ENCODE results near the gene POU2F1. TPM values are rescaled to one million over a fixed set of nuclear protein-coding genes. Genes with fewer than 3 reads are reported as not detected.

POU2F1 gene
- total RNA-seq, 1 experiment from 2014 or later = 28.5 TPM

- Histone ChIP-seq H3F3A (ENCODE audit: insufficient read depth, low read depth) (peaks cover 9% of the 10 kb centered on the region), H3K27ac (no peak overlapping the region), H3K79me2 (ENCODE audit: low read depth) (no peaks in the 10 kb centered on the region), H4K20me1 (ENCODE audit: insufficient read depth) (no peaks in the 10 kb centered on the region), H2AFZ (no peak overlapping the region), H3K4me3 (no peak overlapping the region), H3K9me2 (ENCODE audit: insufficient read depth) (no peaks in the 10 kb centered on the region), H3K4me1 (replicated peaks; ENCODE audit: insufficient read depth) (peaks cover 14% of the 10 kb centered on the region), H3K36me3 (ENCODE audit: low read depth) (no peaks in the 10 kb centered on the region), H3K27me3 (ENCODE audit: insufficient read depth, low read depth) (no peaks in the 10 kb centered on the region), H3K4me2 (no peak overlapping the region), H3K9me3 (ENCODE audit: insufficient read depth, low read depth) (0 out of 2 replicates have a peak, but pooled peaks cover 3% of the 10 kb centered on the region)
- BruUV-seq (replicated peaks) = no TSS peak
- intact Hi-C loops (cut with micrococcal nuclease; ENCODE audit: unreplicated experiment) = no loop called here
- ChIA-PET POLR2A (ENCODE audit: unreplicated experiment) (no interaction called here), CTCF (no interaction called here)
- DNase-seq = no peak
- TF ChIP-seq EZH2 (IDR thresholded peaks at IDR 0.05; ENCODE audit: low read depth) (no peak), CTCF (conservative IDR thresholded peaks at IDR 0.05) (no peak)
Measured at GRCh38 chr1:167197236-167197635, 23.4 kb upstream of the POU2F1 start.

DNA sequence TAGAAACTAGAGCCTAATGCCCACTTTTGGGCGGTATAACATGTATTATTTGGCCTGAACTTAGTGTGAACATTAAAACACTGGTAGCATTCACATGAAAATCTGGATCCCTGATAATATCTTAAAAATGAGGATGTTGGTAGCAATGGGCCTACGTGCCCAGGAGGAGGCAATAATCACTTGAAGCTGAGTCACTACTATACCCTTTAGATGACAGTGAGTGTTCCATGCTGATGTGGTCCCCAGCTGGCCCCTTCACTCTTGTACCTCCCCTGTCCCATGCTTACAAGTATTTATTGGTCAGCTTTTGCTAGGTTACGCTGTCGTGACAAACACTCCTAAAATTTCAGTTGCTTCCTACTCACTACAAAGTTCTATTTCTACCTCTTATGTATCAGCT is 23.0 kb upstream of the POU2F1 start:
- POLR2A ChIA-PET (ENCODE audit: unreplicated experiment) = no interaction called here
- Histone ChIP-seq H2AFZ (no peak overlapping the region), H3K79me2 (ENCODE audit: low read depth) (no peaks in the 10 kb centered on the region), H3F3A (ENCODE audit: insufficient read depth, low read depth) (peaks cover 9% of the 10 kb centered on the region), H3K4me2 (no peak overlapping the region), H4K20me1 (ENCODE audit: insufficient read depth) (no peaks in the 10 kb centered on the region), H3K27ac (no peak overlapping the region), H3K36me3 (ENCODE audit: low read depth) (no peaks in the 10 kb centered on the region), H3K9me2 (ENCODE audit: insufficient read depth) (no peaks in the 10 kb centered on the region), H3K4me1 (replicated peaks; ENCODE audit: insufficient read depth) (peaks cover 14% of the 10 kb centered on the region), H3K4me3 (no peak overlapping the region), H3K9me3 (ENCODE audit: insufficient read depth, low read depth) (0 out of 2 replicates have a peak, but pooled peaks cover 3% of the 10 kb centered on the region), H3K27me3 (ENCODE audit: insufficient read depth, low read depth) (no peaks in the 10 kb centered on the region)
- CTCF ChIA-PET = no interaction called here
- no TSS peak for BruUV-seq (replicated peaks)
- intact Hi-C loops (cut with micrococcal nuclease; ENCODE audit: unreplicated experiment) = no loop called here
- DNase-seq = no peak
- TF ChIP-seq EZH2 (IDR thresholded peaks at IDR 0.05; ENCODE audit: low read depth) = no peak
- TF ChIP-seq CTCF (conservative IDR thresholded peaks at IDR 0.05) = no peak

DNA sequence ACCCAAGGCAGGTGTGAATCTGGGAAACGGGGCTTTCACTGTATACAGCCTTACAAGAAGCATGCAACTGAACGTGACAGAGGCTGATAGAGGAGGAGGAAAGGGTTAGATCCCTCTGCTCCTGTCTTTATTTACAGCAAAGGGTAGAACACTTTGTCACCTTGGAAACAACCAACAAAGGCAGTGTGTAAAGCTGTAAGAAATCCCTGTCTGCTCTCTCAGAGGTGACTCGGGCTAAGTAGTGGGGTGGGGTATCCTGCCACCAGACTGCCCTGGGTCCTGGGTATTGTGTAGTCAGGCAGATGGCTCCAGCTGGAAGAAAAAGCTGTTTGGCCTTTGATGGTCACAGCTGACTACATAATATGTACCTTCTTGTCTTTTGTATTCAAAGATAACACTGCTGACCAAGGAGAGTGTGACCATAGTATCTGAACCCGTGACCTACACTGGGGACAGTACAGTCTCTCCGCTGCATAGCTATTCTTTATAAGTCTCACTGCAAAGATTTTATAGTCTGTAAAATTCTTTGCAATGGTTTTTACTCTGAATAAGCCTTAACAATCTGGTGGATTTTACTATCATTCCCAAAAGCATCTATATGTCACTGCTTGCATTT is 22.1 kb upstream of the POU2F1 start:
- Histone ChIP-seq H3F3A (ENCODE audit: insufficient read depth, low read depth) (peaks cover 9% of the 10 kb centered on the region), H3K4me2 (no peak overlapping the region), H4K20me1 (ENCODE audit: insufficient read depth) (no peaks in the 10 kb centered on the region), H3K27me3 (ENCODE audit: insufficient read depth, low read depth) (no peaks in the 10 kb centered on the region), H3K9me2 (ENCODE audit: insufficient read depth) (no peaks in the 10 kb centered on the region), H3K36me3 (ENCODE audit: low read depth) (no peaks in the 10 kb centered on the region), H3K27ac (no peak overlapping the region), H3K9me3 (ENCODE audit: insufficient read depth, low read depth) (0 out of 2 replicates have a peak, but pooled peaks cover 3% of the 10 kb centered on the region), H2AFZ (no peak overlapping the region), H3K4me1 (replicated peaks; ENCODE audit: insufficient read depth) (peaks cover 14% of the 10 kb centered on the region), H3K79me2 (ENCODE audit: low read depth) (no peaks in the 10 kb centered on the region), H3K4me3 (no peak overlapping the region)
- no peak for DNase-seq
- BruUV-seq (replicated peaks) = no TSS peak
- TF ChIP-seq CTCF (conservative IDR thresholded peaks at IDR 0.05) = no peak
- no peak for TF ChIP-seq EZH2 (IDR thresholded peaks at IDR 0.05; ENCODE audit: low read depth)
- POLR2A ChIA-PET (ENCODE audit: unreplicated experiment) = no interaction called here
- intact Hi-C loops (cut with micrococcal nuclease; ENCODE audit: unreplicated experiment) = no loop called here
- CTCF ChIA-PET = no interaction called here
